ENCODE results near the gene GPR146. TPM values are rescaled to one million over a fixed set of nuclear protein-coding genes. Genes with fewer than 3 reads are reported as not detected.

Gene GPR146
- total RNA-seq, 4 donors from 2014 or later: 26.9 to 61.7 (median 39.0) TPM

DNA sequence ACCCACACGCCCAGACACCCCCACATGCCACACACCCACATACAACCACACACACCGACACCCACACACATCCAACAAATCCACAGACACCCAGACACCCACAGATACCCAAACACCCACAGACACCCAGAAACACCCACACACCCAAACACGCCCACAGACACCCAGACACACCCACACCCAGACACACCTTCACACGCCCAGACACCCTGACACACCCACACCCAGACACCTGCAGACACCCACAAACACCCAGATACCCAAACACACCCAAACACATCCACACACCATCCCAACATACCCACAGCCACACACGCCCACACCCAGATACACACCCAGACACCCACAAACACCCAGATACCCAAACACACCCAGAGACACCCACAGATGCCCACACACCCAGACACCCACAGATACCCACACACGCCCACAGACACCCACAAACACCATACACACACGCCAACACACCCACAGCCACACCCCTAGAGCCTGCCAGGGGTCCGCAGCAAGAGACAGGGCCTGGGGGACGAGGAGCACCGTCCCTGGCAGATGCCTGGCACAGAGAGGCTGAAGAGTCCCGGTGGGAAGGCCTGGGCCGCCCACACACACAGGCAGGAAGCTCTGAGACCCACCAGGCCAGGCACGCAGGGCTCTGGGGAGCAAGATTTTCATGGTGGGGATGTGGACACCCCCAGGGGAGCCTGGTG lies 32.9 kb upstream of the GPR146 start:
- WGBS, 2 donors: 79% methylated on average over 12 of the region's 13 CpGs
- intact Hi-C loops (cut with DNase I; ENCODE audit: low total_unique reads): no loop called here
- DNase-seq (ENCODE audit: low spot score in 2 of 2): no peak
- TF ChIP-seq, protein P1, sequence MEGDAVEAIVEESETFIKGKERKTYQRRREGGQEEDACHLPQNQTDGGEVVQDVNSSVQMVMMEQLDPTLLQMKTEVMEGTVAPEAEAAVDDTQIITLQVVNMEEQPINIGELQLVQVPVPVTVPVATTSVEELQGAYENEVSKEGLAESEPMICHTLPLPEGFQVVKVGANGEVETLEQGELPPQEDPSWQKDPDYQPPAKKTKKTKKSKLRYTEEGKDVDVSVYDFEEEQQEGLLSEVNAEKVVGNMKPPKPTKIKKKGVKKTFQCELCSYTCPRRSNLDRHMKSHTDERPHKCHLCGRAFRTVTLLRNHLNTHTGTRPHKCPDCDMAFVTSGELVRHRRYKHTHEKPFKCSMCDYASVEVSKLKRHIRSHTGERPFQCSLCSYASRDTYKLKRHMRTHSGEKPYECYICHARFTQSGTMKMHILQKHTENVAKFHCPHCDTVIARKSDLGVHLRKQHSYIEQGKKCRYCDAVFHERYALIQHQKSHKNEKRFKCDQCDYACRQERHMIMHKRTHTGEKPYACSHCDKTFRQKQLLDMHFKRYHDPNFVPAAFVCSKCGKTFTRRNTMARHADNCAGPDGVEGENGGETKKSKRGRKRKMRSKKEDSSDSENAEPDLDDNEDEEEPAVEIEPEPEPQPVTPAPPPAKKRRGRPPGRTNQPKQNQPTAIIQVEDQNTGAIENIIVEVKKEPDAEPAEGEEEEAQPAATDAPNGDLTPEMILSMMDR (IDR thresholded peaks at IDR 0.05): no peak
- no peak for TF ChIP-seq POLR2A (IDR thresholded peaks at IDR 0.05)
- H3K4me3 ChIP-seq (ENCODE audit: low read depth, poor library complexity, severe bottlenecking): no peak overlapping the region

DNA sequence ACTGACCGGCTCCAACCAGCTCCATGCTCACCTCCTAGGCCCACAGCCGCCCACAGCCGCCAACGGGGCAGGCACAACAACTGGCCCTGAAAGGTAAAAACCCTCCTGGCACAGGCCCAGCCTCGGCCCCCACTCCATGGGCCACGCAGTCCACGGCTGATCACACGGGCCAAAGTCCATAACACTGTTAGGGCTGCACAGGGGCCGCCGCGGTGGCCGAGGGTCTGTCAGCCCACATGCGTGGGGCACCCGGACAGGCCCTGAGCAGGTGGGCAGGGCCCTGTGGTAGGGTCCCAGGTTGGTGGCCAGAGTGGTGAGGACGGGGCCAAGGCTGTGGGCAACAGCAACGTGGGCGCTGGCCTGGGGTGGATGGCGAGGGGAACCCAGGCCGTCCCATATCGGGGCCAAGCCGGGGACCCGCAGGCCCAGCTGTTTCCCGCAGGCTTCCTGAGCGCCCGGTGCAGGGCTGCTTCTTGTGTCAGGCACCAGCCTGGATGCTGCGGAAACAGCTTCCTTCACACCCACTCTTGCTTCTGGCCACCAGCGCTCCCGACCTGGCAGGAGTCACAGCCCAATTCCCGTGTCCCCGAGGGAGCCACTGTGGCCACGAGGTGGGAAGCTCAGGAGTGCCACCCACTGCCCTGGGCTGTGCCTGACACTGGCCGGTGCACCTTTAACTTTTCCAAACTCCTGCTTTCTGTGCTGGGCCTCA lies 32.2 kb upstream of the GPR146 start:
- H3K4me3 ChIP-seq (ENCODE audit: low read depth, poor library complexity, severe bottlenecking): no peak overlapping the region
- 70 to 81% methylated on average over 27 to 28 of the region's 32 CpGs for WGBS, 2 donors
- intact Hi-C loops (cut with DNase I; ENCODE audit: low total_unique reads): no loop called here
- no peak for TF ChIP-seq POLR2A (IDR thresholded peaks at IDR 0.05)
- TF ChIP-seq, protein P1 (IDR thresholded peaks at IDR 0.05): no peak
- no peak for DNase-seq (ENCODE audit: low spot score in 2 of 2)

- 46 to 61% methylated on average over 29 to 30 of the region's 30 CpGs for WGBS, 2 donors
- no peak for DNase-seq (ENCODE audit: low spot score in 2 of 2)
- no peak overlapping the region for H3K4me3 ChIP-seq (ENCODE audit: low read depth, poor library complexity, severe bottlenecking)
- TF ChIP-seq POLR2A (IDR thresholded peaks at IDR 0.05): no peak
- TF ChIP-seq, protein P1 (IDR thresholded peaks at IDR 0.05): no peak
- intact Hi-C loops (cut with DNase I; ENCODE audit: low total_unique reads): no loop called here
These were observed 31.6 kb upstream of the GPR146 start for GRCh38 chr7:1012716-1013095.

DNA sequence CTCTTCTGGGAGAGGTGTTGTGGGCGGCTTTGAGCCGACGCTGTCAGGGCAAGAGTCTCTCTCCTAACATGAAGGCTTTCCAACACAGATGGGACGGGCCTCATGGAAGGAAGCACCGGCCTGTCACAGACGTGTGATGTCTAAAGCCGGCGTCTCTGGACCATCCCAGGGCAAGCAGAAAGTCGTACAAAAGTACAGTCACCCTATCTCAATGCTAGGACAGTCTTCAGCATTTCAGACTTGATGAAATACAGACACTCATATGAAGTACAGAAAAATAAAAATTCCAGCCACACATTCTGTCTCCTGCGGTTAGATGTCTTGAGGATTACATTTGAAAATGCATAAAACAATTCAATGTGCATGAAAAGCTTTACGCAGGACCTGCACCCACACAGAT lies 30.8 kb upstream of the GPR146 start:
- intact Hi-C loops (cut with DNase I; ENCODE audit: low total_unique reads): no loop called here
- no peak overlapping the region for H3K4me3 ChIP-seq (ENCODE audit: low read depth, poor library complexity, severe bottlenecking)
- no peak for DNase-seq (ENCODE audit: low spot score in 2 of 2)
- 76 to 81% methylated on average over 11 of the region's 11 CpGs for WGBS, 2 donors
- no peak for TF ChIP-seq POLR2A (IDR thresholded peaks at IDR 0.05)
- TF ChIP-seq, protein P1 (IDR thresholded peaks at IDR 0.05): no peak

- intact Hi-C loops (cut with DNase I; ENCODE audit: low total_unique reads): no loop called here
- TF ChIP-seq, protein P1 (IDR thresholded peaks at IDR 0.05): no peak
- no peak for TF ChIP-seq POLR2A (IDR thresholded peaks at IDR 0.05)
- no peak for DNase-seq (ENCODE audit: low spot score in 2 of 2)
- 70 to 75% methylated on average over 19 to 20 of the region's 20 CpGs for WGBS, 2 donors
- no peak overlapping the region for H3K4me3 ChIP-seq (ENCODE audit: low read depth, poor library complexity, severe bottlenecking)
These were observed 29.7 kb upstream of the GPR146 start for GRCh38 chr7:1014681-1015080.

Data from lower leg skin (tissue), 4 donors.